UCSD-AML1 (cell line): ENCODE data around the gene GPR78.
"Not testable (repeated sequence)": the region's sequence is repeated elsewhere in the genome, so short reads cannot be mapped to it uniquely, and the experiment has no call there.

Source experiments
- DNase-seq: peaks from one replicate; lab custom pipeline; 2025; ENCODE audit not compliant: unreplicated experiment; lab: John Stamatoyannopoulos, UW

Gene GPR78

DNA sequence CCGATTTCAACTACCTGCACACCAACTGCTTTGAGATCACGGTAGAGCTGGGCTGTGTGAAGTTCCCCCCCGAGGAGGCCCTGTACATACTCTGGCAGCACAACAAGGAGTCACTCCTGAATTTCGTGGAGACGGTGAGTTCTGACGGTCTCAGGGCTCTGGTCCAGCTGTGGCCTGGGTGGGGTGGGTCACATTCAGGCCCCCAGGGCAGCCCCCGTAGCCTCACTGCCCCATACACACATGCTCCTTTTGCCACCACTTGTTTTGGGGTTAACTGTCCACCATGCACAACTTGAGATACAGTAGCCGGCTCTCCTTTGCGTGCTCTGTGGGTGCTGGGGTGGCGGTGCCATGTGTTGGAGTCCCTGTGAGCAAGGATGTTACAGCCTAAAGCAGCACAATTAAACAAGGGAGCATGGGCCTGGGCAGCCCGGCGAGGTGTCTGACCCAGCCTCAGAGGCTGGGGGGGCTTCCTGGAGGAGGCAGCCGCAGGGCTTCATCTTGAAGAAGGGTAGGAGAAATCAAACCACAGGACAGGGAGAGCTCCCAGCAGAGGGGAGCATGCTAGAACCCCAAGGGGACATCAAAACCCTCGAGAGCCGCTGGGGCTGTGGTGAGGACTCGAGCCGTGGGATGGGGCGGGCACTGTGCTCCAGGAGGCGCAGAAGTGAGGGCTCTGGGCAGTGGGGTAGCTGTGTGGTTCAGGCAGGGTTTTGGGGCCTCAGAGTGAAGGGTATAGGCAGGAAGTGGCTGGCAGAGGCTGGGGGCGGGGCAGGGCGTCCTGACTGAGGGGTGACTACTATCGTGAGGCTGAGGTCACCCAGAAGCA is 34.4 kb downstream of the GPR78 start:
- no peak for DNase-seq

DNA sequence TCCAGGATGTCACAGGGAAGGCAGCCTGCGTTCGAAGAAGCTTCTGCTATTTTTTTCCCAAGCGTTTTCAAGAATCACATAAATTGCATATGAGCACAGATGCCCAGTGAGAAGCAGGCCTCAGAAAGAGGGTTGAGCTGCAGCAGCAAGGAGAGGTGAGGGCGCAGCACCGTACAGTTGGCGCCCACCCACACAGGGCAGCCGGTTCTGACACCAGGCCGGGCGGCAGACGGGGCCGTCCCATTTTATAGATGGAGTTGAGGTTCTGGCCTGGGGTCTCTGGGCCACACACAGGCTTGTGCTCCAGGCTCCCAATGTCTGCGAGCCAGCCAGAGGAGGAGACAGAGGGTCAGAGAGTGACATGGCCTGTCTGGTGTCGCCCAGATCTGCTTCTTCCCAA is 35.2 kb downstream of the GPR78 start:
- DNase-seq = no peak

DNA sequence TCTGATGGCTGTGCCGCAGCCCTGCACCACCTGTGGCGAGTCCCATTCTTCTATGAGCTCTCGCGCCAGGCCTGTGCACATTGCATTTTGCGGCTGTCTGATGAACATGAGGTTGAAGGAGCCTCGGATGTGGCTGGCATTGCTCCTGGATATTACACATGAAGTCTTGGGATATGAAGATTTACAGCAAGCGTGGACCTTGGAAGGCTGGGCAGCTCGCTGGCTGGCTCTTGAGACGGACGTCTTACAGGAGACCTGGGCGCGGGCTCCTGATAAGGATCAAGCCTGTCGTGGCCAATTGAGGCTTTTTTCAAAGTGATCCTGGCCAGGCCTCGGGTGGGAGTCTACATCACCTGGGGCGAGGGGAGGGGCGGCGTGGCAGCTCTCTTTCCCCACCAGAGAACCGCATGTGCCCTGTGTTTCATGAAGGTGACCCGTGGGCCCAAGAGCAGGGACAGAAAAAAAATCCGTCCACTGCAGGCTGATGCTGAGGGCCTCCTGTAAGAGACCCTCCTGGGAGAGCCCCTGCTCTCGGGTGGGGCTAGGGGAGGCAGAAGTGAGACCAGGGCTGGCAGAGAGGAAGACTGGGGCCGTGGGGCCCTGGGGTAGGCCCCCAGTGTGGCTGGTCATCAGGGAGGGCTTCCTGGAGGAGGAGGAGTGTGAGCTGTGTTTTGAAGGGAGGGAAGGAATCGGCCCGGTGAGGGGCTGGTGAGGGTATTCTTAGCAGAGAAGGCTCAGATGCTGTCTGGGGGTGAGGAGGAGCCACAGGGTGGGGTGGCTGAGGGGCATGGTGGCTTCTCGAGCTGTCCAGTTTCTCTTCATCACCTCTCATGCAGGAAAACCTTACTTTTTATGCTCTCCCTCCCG is 36.0 kb downstream of the GPR78 start:
- DNase-seq = no peak

DNA sequence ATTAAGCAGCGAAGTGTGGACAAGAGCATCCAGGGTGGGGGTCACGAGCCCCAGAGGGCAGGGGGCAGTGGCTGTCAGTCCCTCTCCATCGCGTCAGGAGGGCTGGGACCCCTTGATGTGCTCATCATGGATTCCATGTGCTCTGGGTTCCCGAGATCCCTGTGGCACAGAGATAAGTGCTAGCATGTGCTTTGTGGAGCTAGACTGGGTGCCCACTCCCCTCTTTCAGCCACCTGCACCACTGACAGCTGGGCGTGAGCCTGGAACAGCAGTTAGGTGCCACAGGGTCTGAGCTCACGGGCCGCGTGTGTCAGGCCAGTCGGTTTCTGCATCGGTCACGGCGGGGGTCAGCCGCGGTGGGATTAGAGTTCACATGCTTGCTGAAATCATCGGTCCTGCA is 36.6 kb downstream of the GPR78 start:
- no peak for DNase-seq

DNA sequence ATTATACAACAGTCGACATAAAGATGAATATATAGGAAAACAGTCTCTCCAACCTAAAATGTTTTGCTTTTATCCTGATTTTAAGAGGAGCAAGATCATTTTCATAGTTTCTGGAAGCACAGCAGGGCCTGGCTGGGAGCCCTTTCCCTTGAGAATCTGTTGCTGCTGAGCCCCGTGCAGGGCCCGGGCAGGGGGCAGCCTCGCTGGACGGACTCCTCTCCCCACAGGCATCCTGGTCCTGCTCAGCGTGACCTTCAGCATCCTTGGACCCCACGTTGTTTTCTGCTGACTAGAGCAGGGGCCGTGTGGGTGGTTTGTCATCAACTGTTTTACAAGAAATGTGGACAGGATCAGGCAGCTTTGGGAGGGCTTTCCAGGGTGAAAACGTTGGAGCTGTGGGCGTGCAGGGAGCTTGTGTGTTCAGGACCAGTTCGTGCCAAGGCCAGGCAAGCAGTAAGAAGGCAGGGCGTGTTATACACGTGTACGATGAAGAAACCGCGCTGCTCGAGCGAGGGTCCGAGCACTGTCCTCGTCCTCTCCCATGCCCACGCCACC is 37.4 kb downstream of the GPR78 start:
- DNase-seq = no peak

DNA sequence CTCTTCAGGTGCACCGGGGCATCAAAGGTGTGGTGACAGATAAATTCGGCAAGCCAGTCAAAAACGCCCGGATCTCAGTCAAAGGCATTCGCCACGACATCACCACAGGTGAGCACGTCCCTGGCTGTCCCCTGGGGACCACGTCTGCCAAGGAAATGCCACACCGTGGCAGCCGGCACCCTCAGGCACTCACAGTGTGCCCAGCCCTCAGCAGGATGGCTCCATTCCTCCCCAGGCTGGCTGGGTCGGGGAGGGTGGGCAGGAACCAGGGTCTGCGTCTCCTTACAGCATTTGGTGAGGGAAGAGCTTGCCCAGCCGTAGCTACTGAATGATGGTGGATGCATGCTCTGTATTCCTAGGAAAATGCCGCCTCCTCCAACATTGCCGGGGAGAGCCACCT is 38.2 kb downstream of the GPR78 start:
- DNase-seq = no peak

DNA sequence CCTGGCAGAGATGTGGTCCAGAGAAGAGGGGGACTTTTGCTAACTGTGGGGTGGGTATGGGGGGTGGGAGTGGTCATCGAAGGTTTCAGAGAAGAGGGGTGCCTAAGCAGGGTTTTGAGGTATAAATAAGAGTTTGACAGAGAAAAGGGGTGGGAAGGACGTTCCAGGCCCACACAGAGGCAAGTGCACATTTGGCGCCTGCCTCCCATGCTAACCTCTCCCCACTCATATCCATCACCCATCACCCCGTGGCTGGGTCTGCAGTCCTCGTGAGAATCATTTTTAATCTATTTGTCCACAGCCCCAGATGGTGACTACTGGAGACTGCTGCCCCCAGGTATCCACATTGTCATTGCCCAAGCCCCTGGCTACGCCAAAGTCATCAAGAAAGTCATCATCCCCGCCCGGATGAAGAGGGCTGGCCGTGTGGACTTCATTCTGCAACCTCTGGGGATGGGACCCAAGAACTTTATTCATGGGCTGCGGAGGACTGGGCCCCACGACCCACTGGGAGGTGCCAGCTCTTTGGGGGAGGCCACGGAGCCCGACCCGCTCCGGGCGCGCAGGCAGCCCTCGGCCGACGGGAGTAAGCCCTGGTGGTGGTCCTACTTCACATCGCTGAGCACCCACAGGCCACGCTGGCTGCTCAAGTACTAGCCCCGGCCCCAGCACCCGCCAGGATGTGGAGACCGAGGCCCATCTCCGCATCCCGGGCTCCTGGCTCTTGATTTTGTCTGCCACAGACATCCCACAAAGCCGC is 38.9 kb downstream of the GPR78 start:
- no peak for DNase-seq

DNA sequence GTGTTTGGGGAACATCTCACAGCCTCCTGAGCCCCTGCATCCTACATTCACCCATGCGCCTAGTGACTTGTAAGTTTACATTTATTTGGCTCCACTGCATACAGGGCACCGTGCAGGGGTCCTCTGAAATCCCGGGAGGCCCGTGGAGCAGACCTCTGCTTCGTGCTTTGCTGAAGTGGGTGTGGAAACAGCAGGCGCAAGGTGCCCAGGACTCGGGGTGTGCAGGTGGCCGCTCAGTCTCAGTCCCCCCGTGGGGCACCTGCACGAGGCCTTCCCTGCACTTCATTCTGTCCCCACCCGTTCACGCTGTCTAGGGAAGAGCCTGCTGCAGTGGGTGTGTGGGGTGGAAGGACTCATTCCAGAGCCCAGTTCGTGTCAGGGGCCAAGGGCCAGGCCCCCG is 40.9 kb downstream of the GPR78 start:
- DNase-seq = not testable (repeated sequence)

DNA sequence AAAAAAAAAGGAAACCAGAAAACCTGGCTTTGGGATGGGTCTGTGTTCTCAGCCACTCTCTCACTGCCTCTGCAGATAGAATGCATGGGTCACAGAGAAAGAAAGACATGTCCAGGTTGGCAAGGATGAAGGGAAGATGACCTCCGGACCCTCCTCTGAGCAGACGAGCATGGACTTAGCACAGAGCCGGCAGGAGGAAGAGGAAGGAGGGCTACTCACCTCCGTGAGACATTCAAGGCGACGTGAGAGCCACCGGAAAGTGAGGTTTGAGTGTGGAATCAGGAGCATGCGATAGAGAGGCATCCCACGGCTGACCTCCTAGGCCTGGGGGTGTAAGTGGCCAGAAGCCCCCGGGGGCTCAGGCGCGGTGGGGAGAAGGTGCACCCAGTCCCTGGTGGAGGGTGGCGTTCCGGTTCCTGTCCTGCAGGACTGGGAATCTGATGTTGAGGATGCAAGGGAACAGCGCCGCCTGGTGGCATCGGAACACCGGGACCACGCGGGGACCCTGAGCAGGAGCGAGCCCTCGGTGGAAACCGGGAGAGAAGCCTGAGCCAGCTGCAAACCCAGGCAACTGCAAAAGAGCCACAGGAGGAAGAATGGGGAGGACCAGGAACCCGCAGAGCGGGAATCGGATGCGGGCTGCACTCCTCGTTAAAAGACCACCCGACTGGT is 44.5 kb downstream of the GPR78 start:
- not testable (repeated sequence) for DNase-seq

DNA sequence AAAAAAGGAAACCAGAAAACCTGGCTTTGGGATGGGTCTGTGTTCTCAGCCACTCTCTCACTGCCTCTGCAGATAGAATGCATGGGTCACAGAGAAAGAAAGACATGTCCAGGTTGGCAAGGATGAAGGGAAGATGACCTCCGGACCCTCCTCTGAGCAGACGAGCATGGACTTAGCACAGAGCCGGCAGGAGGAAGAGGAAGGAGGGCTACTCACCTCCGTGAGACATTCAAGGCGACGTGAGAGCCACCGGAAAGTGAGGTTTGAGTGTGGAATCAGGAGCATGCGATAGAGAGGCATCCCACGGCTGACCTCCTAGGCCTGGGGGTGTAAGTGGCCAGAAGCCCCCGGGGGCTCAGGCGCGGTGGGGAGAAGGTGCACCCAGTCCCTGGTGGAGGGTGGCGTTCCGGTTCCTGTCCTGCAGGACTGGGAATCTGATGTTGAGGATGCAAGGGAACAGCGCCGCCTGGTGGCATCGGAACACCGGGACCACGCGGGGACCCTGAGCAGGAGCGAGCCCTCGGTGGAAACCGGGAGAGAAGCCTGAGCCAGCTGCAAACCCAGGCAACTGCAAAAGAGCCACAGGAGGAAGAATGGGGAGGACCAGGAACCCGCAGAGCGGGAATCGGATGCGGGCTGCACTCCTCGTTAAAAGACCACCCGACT is 50.2 kb downstream of the GPR78 start:
- not testable (repeated sequence) for DNase-seq

DNA sequence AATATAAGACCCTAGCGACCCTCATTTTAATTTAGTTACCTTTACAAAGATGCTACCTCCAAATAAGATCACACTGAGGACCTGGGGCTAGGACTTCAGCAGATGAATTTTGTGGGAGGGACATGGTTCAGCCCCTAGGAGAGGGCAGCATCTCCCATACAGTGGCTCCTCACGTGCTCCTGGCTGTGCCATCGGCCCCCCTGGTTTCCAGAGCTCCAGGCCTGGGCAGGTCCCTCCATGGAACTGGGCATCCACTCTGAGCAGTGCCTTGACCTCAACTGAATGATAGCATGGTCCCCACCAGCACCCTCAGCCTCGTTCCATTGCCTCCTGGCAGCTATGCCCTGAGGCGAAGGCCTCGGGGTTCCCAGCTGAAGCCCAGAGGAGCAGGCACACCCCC is 51.7 kb downstream of the GPR78 start:
- not testable (repeated sequence) for DNase-seq

DNA sequence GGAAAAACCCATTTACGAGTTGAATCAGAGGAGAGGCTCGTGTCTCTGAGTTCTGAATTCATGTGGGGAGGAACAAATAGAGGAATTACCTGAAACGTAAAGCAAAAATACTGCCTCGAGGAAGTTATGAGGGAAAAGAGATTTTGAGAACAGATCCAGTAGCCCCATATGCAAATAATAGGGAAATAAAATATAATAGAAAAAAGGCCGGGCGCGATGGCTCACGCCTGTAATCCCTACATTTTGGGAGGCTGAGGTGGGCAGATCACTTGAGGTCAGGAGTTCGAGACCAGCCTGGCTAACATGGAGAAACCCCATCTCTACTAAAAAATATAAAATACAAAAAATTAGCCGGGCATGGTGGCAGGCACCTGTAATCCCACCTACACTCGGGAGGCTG is 54.6 kb downstream of the GPR78 start:
- DNase-seq = not testable (repeated sequence)

DNA sequence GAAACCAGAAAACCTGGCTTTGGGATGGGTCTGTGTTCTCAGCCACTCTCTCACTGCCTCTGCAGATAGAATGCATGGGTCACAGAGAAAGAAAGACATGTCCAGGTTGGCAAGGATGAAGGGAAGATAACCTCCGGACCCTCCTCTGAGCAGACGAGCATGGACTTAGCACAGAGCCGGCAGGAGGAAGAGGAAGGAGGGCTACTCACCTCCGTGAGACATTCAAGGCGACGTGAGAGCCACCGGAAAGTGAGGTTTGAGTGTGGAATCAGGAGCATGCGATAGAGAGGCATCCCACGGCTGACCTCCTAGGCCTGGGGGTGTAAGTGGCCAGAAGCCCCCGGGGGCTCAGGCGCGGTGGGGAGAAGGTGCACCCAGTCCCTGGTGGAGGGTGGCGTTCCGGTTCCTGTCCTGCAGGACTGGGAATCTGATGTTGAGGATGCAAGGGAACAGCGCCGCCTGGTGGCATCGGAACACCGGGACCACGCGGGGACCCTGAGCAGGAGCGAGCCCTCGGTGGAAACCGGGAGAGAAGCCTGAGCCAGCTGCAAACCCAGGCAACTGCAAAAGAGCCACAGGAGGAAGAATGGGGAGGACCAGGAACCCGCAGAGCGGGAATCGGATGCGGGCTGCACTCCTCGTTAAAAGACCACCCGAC is 55.8 kb downstream of the GPR78 start:
- not testable (repeated sequence) for DNase-seq
